GM12892 (cell line): ENCODE results near the gene LRRC56.

Source experiments
- POLR2A ChIP-seq: IDR thresholded peaks from 2 replicates; pipeline ENCODE4 v1.6.1; 2011; ENCODE audit warnings: low read depth, low read length, control low read depth
- TAF1 ChIP-seq: IDR thresholded peaks from 2 replicates; pipeline ENCODE4 v1.6.1; 2011; ENCODE audit warnings: low read depth, mild to moderate bottlenecking, control low read depth, low read length, borderline replicate concordance

GRCh38 chr11:575313-575995 lies 38.1 kb downstream of the LRRC56 start:
- TF ChIP-seq POLR2A (no peak), TAF1 (no peak)
